Transverse colon (tissue), 4 donors: ENCODE data around the gene PHF20.

Source experiments
- EP300 ChIP-seq: sonication (generic); formaldehyde crosslinking; IDR thresholded peaks from one replicate; pipeline ENCODE4 v1.6.1; 2017; ENCODE audit warnings: antibody characterized with exemption, low read depth
- POLR2A ChIP-seq: fragments of 450-650 bp; IDR thresholded peaks from one replicate; pipeline ENCODE4 v1.6.1; 2016; ENCODE audit warnings: antibody characterized with exemption, mild to moderate bottlenecking, moderate library complexity
- POLR2AphosphoS5 ChIP-seq, 3 donors: sonication (generic); formaldehyde crosslinking; IDR thresholded peaks; one replicate each; pipeline ENCODE4 v1.6.1; 2016; ENCODE audit warnings: antibody characterized with exemption in 3 of 3
- TF ChIP-seq, protein P1 (sequence below), 5 experiments: fragments of 200-600 bp in 3 of 5; fragments of 450-650 bp in 2 of 5; sonication (generic) in 3 of 5; IDR thresholded peaks; 1 replicate in 2 of 5; 2 replicates in 3 of 5; pipeline ENCODE4 v1.5.1; 2016 to 2017; ENCODE audit warnings: antibody characterized with exemption in 5 of 5, inconsistent platforms in 3 of 5, mild to moderate bottlenecking in 2 of 5, moderate library complexity in 1 of 5

DNA sequence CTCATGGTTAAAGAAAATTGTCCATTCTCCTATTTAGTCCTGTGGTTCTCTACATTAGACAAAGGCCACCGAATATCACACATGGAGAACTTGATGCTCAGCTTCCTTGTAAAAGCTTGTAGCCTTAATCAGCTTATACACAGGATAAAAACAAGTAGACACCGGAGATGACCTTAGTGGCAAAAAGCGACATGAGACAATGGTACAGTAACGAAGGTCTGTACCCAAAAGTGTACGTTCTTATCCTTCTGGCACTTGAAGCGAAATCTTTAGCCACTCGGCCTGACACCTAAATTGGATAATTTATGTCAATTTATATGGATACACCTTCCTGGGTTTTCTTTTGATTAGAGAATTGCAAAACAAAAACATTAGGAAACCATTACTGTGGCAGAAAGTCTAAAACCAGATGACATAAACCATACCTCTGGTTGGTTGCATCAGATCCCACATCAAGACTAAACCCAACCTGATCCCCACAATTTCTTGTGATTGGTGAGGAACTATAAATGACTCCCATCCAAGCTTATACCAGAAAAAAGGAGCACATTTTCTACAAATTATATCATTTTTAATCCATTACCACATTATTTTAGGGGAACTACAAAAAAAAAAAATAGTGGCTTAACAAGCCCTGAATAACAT, 35.9 kb upstream of the PHF20 start:
- TF ChIP-seq, protein P1, sequence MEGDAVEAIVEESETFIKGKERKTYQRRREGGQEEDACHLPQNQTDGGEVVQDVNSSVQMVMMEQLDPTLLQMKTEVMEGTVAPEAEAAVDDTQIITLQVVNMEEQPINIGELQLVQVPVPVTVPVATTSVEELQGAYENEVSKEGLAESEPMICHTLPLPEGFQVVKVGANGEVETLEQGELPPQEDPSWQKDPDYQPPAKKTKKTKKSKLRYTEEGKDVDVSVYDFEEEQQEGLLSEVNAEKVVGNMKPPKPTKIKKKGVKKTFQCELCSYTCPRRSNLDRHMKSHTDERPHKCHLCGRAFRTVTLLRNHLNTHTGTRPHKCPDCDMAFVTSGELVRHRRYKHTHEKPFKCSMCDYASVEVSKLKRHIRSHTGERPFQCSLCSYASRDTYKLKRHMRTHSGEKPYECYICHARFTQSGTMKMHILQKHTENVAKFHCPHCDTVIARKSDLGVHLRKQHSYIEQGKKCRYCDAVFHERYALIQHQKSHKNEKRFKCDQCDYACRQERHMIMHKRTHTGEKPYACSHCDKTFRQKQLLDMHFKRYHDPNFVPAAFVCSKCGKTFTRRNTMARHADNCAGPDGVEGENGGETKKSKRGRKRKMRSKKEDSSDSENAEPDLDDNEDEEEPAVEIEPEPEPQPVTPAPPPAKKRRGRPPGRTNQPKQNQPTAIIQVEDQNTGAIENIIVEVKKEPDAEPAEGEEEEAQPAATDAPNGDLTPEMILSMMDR (IDR thresholded peaks at IDR 0.05): no peak
- TF ChIP-seq POLR2AphosphoS5 (IDR thresholded peaks at IDR 0.05) (no peak), POLR2A (no peak), EP300 (no peak)
